Stimulated activated effector memory CD8-positive, alpha-beta T cell treated with anti-CD3 and anti-CD28 coated beads, Interleukin-12 subunit alpha, Interleukin-12 subunit beta, amount 100 ng/mL, for 72 hours (primary cell): ENCODE results near the gene UNCX.

ENCODE experiments used
- ATAC-seq: fragments of 150-1000 bp; cut with Tn5 transposase; 2 replicates; pipeline ENCODE4 v1.10.0; 2021
- DNase-seq, 2 donors: peaks; one replicate each; pipeline ENCODE4 v3.0.0; 2021 to 2022; ENCODE audit warnings: low spot score in 2 of 2
- H3K27ac Mint-ChIP-seq: one replicate; pipeline ENCODE4 v1.8.0; 2022; ENCODE audit warnings: mild to moderate bottlenecking, mixed read lengths
- H3K36me3 Mint-ChIP-seq: one replicate; pipeline ENCODE4 v1.8.0; 2022; ENCODE audit warnings: mild to moderate bottlenecking, mixed read lengths
- H3K4me1 Mint-ChIP-seq: one replicate; pipeline ENCODE4 v1.8.0; 2022; ENCODE audit warnings: mixed read lengths
- H3K4me3 Mint-ChIP-seq: one replicate; pipeline ENCODE4 v1.8.0; 2022; ENCODE audit warnings: mild to moderate bottlenecking, mixed read lengths
- H3K9me3 Mint-ChIP-seq: one replicate; pipeline ENCODE4 v1.8.0; 2022; ENCODE audit warnings: mixed read lengths

UNCX gene

DNA sequence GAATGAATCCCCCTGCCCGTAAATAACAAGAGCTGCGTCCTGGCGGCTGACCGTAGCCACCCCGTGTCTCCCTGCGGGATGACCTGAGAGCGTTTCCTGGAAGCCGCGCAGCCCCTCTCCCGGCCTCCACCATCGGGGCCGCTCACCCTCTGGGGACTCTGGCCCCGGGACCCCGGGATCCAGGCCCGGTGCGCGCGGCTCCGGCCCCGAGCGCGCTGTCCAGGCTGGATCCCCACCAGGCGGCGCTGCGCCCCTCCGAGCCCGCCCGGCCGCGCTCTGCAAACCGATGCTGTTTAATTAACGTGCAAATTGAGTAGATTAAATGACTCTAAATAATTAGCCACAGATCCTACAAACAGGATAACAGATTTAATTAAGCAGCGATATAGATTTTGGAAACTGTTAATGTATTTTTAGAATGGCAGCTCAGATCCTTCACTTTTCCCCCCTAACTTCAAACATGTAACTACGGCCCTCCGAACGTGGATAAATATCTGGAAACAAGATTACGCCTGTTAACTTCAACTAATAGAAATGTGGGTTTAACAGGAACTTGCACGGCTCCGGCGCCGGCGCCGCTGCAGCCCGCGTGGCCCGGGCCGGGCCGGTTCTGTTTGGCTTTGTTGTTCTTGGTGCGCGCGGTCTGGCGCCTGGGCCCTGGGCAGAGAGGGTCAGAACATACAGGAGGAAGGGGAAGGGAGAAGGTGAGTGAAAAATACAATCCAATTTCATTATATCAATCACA lies 7.1 kb upstream of the UNCX start:
- DNase-seq, result peak in 1 of 2 donors; percentile 47
- Mint-ChIP-seq H3K27ac (no peak overlapping the region), H3K9me3 (no peaks in the 10 kb centered on the region), H3K4me3 (no peak overlapping the region), H3K36me3 (peaks cover 9% of the 10 kb centered on the region), H3K4me1 (no peaks in the 10 kb centered on the region)
- ATAC-seq, result peak; percentile 50

DNA sequence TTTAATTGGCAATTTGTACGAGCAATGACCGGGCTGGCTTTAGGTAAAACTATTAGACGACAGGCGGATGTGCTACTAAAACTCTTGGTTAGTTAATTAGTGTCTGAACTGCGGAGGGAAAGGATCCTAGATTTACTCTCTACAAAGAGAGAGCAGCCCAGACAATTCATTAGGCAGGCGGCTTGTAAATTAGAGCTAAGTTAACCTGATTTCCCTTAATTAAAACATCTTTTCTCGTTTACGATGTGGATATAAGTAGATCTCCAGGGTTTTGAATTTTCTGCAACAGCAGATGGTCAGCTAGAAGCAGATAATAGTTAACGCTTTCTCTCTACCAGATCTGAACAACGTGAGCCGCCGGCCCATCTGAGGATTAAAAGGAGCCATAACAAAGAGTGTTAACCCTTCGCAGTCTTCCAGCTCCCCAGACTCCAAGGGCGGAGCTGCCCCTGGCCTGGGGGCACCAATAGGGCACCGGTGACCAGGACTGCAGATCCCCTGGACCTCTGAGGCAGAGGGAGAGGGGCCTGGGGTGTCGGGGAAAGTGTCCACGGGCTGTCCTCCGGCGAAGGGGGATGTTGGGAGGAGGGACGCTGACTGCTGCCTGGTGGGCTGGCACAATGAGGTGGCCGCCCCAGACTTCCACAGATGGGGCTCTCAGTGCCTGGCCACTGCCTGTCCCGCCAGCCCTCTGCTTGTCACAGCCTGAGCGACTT lies 6.3 kb upstream of the UNCX start:
- peaks cover under 1% of the 10 kb centered on the region for H3K4me1 Mint-ChIP-seq
- no peak for DNase-seq
- H3K9me3 Mint-ChIP-seq, result no peaks in the 10 kb centered on the region
- no peak overlapping the region for H3K27ac Mint-ChIP-seq
- no peak overlapping the region for H3K4me3 Mint-ChIP-seq
- H3K36me3 Mint-ChIP-seq, result peaks cover 9% of the 10 kb centered on the region
- ATAC-seq, result no peak

DNA sequence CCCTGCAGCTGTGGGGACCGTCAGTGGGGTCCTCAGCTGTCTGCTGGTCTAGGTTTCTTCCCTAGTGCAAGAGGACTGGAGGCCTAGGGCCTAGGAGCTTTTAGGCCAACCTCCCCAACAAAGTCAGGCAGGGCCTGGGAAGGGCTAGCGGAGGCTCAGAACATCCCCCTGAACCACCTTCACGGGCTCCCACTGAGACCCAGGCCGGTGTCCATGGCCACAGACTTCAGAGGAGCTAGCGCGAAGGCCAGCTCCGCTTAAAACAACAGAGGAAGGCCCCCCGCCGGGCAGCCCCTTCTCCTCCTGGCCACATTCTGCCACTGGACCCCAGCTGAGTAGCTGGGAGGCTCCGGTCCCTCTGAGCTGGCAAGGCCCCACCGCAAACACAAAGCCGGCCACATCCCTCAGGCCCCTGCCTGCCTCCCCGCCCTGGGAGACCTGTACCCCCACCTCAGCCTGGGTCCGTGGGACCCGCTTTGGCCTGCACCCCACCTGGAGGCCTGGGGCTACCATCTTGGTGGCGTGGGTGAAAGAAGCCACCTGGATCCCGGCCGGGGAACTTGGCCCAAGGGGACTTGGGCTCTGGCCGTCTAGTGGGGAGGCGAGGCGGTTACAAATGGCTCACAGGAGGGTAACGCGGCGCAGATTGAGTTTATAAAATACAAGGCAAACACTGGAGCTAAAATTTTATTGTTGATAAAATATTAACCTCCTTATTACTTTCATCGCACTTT lies 5.4 kb upstream of the UNCX start:
- ATAC-seq (no peak), DNase-seq (peak in 1 of 2 donors; percentile 47)
- Mint-ChIP-seq H3K9me3 (no peaks in the 10 kb centered on the region), H3K27ac (no peak overlapping the region), H3K36me3 (peaks cover 17% of the 10 kb centered on the region), H3K4me1 (peaks cover 9% of the 10 kb centered on the region), H3K4me3 (no peak overlapping the region)

DNA sequence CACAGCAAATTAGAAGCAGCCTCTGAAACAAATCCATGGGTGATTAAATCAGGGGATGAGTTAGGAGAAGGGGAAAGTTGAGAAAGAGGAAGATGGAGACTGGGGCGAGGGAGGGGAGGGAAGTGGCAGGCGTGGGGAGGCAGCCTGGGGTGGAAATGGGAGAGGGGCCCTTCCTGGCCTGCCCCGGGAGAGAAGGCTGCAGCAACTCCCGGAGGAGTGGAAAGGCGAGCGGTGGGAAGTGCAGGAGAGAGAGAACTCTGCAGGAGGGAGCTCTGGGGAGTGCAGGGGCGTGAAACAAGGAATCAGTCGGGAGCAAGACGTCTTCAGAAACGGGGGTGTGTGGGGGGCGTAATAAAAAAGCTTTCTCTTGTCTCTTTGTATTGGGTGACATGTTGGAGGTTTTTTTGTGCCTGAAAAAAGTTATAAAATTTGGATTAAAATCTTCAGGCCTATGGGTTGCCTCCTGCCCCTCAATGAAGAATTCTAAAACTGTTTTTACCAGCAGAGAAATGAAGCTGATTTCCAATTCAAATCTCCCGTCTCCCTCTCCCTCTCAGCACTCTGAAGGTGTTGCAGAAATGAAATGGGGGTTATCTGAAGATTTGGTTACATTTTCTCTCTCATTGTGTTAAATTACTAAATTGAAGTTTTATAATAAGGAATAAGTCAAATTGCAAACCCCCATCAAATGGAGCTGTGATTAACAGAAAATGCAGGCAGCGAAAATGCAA lies 4.7 kb upstream of the UNCX start:
- no peak overlapping the region for H3K27ac Mint-ChIP-seq
- ATAC-seq, result no peak
- no peaks in the 10 kb centered on the region for H3K9me3 Mint-ChIP-seq
- H3K36me3 Mint-ChIP-seq, result peaks cover 19% of the 10 kb centered on the region
- no peak overlapping the region for H3K4me3 Mint-ChIP-seq
- DNase-seq, result no peak
- peaks cover 11% of the 10 kb centered on the region for H3K4me1 Mint-ChIP-seq

DNA sequence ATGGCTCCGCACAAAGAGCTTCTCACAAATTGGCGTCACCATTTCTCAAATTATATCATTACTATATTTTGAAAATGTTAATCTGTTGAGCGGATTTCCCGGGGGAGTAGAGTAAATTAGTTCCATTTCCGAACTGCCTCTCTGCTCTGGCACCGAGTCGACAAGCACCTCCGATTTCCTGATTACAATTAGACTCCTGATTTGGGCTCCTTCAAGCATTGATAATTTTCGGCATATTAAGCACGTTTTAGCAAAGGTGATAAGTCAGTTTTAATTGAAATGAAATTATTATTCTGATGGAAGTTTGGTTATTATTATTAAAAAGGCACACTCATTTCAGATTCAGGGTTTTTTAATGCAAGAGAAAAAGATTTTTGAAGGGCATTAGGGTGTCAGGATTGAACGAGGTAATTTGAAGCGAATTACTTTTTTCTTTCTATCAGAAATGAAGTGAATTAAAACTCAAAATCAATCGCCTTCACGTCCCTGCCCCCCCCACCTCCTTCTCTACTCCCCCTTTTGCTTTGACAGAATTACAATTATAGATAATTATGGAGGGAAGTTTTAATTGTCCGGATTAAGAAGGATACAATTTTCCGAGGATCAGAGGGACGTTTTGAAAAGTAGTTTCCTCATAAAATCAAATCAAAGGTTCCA lies 4.0 kb upstream of the UNCX start:
- no peak overlapping the region for H3K27ac Mint-ChIP-seq

DNA sequence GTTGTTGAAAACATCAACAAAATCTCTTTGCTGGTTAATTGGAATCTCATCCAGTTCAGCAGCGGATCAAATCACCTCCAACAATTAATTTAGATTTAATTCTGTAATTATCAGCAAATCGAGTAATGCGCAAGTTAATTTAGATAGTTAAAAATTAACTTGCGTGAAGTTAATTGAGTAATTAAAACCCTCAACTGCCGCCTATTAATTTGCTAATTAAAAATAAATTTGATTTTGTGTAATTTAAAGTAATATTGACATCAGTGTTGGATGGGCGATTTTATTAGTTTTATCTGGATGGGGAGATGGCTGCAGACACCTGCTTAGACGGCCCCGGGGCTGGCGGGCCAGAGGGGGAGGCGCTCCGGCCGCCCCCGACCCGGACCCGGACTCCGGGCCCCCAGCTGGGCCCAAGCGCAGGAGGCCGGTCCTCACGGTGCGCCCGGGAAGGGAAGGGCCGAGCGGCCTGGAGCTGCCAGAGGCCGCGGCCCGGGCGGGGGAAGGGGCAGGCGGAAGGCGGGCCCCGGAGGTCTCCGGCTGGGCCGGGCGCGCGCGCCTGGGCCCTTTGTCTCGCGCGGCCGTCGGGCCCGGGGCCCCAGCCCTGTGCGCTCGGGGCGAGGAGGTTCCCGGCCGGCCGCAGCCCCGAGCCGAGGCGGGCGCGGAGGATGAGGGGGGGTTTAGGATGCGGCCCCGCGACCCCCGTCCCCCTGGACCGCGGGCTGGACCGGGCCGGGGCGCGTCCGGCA lies 3.3 kb upstream of the UNCX start:
- no peak overlapping the region for H3K4me3 Mint-ChIP-seq
- no peaks in the 10 kb centered on the region for H3K9me3 Mint-ChIP-seq
- H3K4me1 Mint-ChIP-seq, result peaks cover 13% of the 10 kb centered on the region
- ATAC-seq, result no peak
- no peak for DNase-seq
- peaks cover 21% of the 10 kb centered on the region for H3K36me3 Mint-ChIP-seq
- no peak overlapping the region for H3K27ac Mint-ChIP-seq

More for the DNA sequence above, 4.0 kb upstream of the UNCX start:
- Mint-ChIP-seq H3K9me3 (no peaks in the 10 kb centered on the region), H3K36me3 (peaks cover 19% of the 10 kb centered on the region), H3K4me3 (no peak overlapping the region), H3K4me1 (peaks cover 11% of the 10 kb centered on the region)
- ATAC-seq (no peak), DNase-seq (no peak)

DNA sequence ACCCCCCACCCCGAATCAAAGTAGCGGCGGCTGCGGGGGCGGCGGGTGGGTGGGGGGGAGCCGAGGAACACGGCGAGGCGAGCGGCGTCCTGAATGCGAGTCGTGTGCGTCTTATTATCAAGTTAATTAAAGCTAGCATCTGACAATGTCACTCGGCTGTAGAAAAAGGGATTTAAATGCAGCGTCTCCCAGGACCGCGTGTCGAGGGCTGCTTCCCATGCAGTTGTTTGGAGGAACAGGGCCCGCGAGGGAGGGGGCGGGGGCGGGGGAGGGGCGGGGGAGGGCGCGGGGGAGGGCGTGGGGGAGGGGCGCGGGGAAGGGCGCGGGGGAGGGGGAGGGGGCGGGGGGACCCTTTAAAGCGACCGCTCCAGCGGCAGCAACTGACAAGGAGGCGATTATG lies 2.7 kb upstream of the UNCX start:
- DNase-seq (no peak), ATAC-seq (no peak)
- no peak overlapping the region for H3K4me3 Mint-ChIP-seq
- H3K27ac Mint-ChIP-seq, result no peak overlapping the region
- H3K36me3 Mint-ChIP-seq, result peaks cover 27% of the 10 kb centered on the region
- H3K4me1 Mint-ChIP-seq, result peaks cover 18% of the 10 kb centered on the region
- no peaks in the 10 kb centered on the region for H3K9me3 Mint-ChIP-seq

DNA sequence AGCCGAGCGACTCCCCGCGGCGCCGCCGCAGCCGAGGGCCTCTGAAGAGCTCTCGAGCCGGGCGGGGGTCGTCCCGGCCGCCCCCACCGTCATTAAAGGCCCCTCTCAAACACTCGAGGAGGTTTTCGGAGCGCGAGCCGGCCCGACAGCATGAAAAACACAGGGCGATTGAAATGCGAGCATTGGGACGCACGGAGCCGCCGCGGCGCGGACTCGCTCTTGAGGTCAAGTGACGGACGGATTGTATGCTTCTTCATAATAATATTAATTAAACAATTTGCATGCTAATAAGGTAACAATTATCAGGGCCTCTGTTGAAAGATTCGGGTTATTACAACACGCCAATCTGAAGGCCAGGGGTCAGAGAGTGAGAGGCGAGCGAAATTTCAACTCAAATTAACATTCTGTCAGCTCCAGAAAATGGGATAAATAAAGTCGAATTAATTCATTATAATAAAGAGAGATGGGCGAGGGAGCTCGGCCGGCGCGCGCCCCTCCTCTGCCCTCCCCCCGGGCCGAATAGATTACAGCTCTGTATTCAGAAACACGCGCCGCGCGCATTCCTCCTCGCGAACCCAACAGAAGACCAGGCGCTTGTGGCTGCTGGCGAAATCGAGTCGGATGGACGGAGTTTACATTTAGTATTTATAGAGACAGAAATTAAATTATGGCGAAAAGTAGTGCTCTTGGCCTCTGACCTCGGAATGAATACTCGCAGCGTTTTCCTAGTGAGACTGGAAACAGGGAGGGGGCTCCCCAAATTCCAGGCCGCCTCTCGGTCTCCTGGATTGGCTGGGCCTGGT lies 2.1 kb upstream of the UNCX start:
- DNase-seq (no peak), ATAC-seq (no peak)
- Mint-ChIP-seq H3K27ac (no peak overlapping the region), H3K9me3 (no peaks in the 10 kb centered on the region), H3K4me1 (peaks cover 21% of the 10 kb centered on the region), H3K4me3 (no peak overlapping the region), H3K36me3 (peaks cover 28% of the 10 kb centered on the region)

DNA sequence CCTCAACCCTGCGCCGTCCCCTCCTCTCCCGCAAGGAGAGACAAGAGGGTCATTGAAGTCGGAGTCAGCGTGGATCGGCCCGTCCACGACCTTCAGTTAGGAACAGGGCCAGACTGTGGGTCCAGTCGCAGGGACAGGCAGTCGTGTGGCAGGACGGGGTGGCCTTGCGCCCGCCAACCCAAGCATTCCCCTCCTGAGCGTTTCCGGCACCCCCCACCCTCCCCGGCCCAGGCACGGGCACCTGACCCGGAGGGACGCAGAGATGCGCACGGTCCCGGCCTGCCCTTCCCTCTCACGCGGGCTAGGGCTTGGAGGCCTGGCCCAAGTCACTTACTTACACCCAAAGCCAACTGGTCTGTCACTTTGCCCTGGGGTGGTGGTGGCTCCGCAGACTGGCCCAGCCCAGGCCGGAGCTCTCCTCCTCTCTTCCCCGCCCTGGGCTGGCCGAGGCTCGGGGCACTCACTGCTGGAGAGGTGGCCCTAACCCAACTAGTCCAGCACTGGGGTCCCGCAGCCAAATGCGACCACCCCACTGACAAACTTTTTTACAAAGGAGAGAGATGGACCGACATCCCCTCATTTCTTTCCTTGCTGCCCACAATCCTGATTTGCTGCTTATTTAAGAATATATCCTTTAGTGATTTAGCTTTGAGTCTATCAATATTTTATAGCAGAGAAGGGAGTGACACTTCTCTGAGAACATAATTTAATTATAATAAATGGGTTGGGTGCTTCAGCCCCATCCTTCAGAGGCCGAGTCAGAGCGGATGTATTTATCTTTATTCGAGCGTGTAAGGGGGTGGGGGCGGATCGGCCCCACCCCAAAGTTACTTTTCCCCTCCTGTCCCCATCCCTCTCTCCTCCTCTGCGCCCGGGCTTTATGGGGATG lies 1.2 kb upstream of the UNCX start:
- DNase-seq (no peak), ATAC-seq (peak; percentile 31)
- Mint-ChIP-seq H3K9me3 (no peaks in the 10 kb centered on the region), H3K36me3 (peaks cover 28% of the 10 kb centered on the region), H3K4me3 (no peak overlapping the region), H3K27ac (peak overlapping the region; percentile 60), H3K4me1 (peaks cover 24% of the 10 kb centered on the region)

DNA sequence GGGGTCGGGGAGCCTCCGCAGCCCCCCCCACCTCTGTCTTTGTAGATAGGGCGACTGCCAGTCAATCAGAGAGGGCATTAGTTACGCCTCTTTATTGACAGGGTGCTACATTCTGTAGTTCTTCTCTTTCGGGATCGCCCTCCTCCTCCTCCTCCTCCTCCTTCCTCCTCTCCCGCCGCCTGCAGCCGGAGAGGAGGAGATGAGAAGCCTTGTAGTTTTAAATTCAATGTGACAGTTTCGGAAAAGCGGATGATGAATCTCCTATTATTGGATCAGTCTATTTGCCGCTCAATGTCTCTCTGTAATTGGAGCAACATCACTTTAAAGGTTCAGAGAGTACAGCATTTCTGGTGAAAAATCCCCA lies 587 bp upstream of the UNCX start:
- DNase-seq, result no peak
- ATAC-seq, result no peak
- peaks cover 32% of the 10 kb centered on the region for H3K36me3 Mint-ChIP-seq
- H3K4me1 Mint-ChIP-seq, result peaks cover 24% of the 10 kb centered on the region
- no peaks in the 10 kb centered on the region for H3K9me3 Mint-ChIP-seq
- peak overlapping the region; percentile 60 for H3K27ac Mint-ChIP-seq
- no peak overlapping the region for H3K4me3 Mint-ChIP-seq

DNA sequence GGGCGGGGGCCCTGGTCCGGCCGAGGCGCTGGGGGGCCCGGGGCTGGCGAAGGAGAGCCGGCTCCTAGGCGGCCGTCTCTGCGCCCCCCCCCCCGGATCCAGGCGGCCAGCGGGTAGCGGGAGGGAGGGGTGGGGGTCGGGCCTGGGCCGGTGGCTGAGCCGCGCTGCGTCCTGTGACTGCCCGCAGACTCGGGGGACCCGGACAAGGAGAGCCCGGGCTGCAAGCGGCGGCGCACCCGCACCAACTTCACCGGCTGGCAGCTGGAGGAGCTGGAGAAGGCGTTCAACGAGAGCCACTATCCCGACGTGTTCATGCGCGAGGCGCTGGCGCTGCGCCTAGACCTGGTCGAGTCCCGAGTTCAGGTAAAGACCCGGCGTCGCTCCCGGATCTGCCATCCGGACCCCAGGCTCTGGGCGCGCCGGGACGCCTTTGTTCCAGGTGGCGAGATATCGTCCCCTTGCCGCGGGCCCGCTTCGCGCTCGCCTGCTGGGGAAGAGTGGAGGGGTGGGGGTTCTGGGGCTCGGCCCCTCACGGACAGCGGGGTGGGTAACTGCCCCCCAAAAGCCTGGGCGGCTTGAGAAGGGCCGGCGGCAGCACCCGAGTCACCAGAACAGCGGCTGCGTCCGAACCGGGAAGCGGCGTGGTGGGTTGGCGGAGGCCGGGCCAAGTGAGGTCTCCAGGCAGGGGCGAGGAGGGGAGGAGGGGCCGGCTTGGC lies 819 bp downstream of the UNCX start:
- DNase-seq (no peak), ATAC-seq (no peak)
- Mint-ChIP-seq H3K4me3 (no peak overlapping the region), H3K27ac (no peak overlapping the region), H3K9me3 (no peaks in the 10 kb centered on the region), H3K4me1 (peaks cover 24% of the 10 kb centered on the region), H3K36me3 (peaks cover 31% of the 10 kb centered on the region)

DNA sequence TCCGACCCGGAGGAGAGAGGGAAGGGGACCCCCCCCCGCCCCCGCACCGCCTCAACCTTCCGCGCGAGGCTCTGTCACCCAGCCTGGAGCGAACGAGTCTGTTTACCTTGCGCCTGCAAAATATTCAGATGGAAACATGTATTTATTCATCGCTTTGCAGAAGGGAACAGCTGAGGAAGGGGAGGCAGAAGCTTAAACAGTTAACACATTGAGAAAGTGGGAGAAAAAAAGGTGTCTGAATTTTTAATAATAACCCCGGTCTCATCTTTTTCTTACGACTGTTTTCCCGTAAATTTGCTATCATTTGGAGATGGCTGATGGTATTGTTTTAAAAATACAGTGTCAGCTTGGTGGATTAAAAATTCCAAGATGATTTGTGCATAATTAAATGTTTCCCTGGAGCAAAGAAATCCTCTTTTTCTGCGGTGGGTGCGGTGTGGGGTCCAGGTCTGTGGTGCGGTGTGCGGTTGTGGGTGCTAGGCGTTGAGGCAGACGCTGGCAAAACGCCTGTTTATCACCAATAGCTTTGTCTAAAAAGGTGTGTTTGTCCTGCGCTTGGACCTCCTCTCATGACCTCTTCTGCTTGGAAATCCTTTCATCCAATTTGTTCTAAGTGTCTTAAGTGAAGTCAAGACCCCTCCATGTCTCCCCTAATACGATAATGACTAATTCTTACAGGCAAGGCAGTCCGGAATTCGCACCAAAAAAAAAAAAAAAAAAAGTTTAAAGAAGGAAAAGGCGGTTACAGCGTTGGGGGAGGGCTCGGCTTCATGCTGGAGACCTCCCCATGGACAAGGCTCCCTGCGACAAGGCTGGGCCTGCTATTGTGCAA lies 1.6 kb downstream of the UNCX start:
- H3K4me1 Mint-ChIP-seq, result peaks cover 24% of the 10 kb centered on the region
- no peak for ATAC-seq
- H3K9me3 Mint-ChIP-seq, result no peaks in the 10 kb centered on the region
- no peak overlapping the region for H3K27ac Mint-ChIP-seq
- H3K36me3 Mint-ChIP-seq, result peaks cover 30% of the 10 kb centered on the region
- DNase-seq, result no peak
- H3K4me3 Mint-ChIP-seq, result peak overlapping the region; percentile 22
